HCT116 (cell line): ENCODE data around the gene RASSF7. TPM values are rescaled to one million over a fixed set of nuclear protein-coding genes. Genes with fewer than 3 reads are reported as not detected.

ENCODE experiments used
- ATAC-seq: fragments of 200-7000 bp; cut with Tn5 transposase; 2 replicates; pipeline ENCODE4 v1.9.1; 2020; ENCODE audit warnings: mild to moderate bottlenecking, moderate library complexity
- BruUV-seq: library from RNA; stranded (reverse); fragments of 400-500 nt; replicated peaks from 2 replicates; lab custom pipeline; 2021; lab: Mats Ljungman, UMichigan
- CTCF ChIA-PET: fragments of 300-600 bp; sonication (Branson Sonifier 250); formaldehyde crosslinking; loops from one replicate; lab custom pipeline; 2021; ENCODE audit warnings: antibody characterized with exemption; lab: Charles Lee
- POLR2A ChIA-PET: fragments of 300-600, 350-600 bp; sonication (Branson Sonifier 250); formaldehyde crosslinking; loops from one replicate; lab custom pipeline; 2021; ENCODE audit warnings: antibody characterized with exemption; lab: Charles Lee
- RAD21 ChIA-PET, 2 experiments: fragments of 300-600 bp; sonication (Branson Sonifier 250); formaldehyde crosslinking; loops; one replicate each; lab custom pipeline; 2023; ENCODE audit warnings: low total read pairs in 2 of 2; ENCODE audit not compliant: uncharacterized antibody in 2 of 2, unreplicated experiment in 2 of 2, low non-redundant PET in 1 of 2; lab: Charles Lee
- DNase-seq: peaks from one replicate; pipeline ENCODE4 v3.0.0-alpha.2; 2010; ENCODE audit warnings: low read depth, low spot score
- H2AFZ ChIP-seq: fragments of 200-600 bp; shearing (Covaris generic), sonication (generic); 2 replicates; pipeline ENCODE4 v1.6.1; 2017; ENCODE audit warnings: low read depth, mixed run types, mixed read lengths, antibody characterized with exemption, low read length; ENCODE audit not compliant: poor library complexity, severe bottlenecking
- H3K27ac ChIP-seq: 2 replicates; pipeline ENCODE4 v1.5.1; 2012; ENCODE audit warnings: low read depth, low read length
- H3K27me3 ChIP-seq: fragments of 200-600 bp; sonication (generic); 2 replicates; pipeline ENCODE4 v1.6.1; 2016; ENCODE audit warnings: mixed run types, low read length, mixed read lengths; ENCODE audit not compliant: insufficient read depth
- H3K36me3 ChIP-seq, 2 experiments: fragments of 200-500 bp in 1 of 2; fragments of 200-600 bp in 1 of 2; sonication (Bioruptor generic) in 1 of 2; sonication (generic) in 1 of 2; 2 replicates each; pipeline versions ENCODE4 v1.5.1 to v1.6.1; 2014 to 2016; ENCODE audit warnings: low read length in 2 of 2, inconsistent platforms in 1 of 2, mixed read lengths in 1 of 2, mixed run types in 1 of 2; ENCODE audit not compliant: insufficient read depth in 2 of 2, control insufficient read depth in 1 of 2
- H3K4me1 ChIP-seq, 2 experiments: fragments of 200-600 bp in 1 of 2; sonication (generic) in 1 of 2; 2 replicates each; pipeline versions ENCODE4 v1.5.1 to v1.6.1; 2012 to 2017; ENCODE audit warnings: low read length in 2 of 2, inconsistent platforms in 1 of 2, mild to moderate bottlenecking in 1 of 2, mixed read lengths in 1 of 2, mixed run types in 1 of 2, moderate library complexity in 1 of 2; ENCODE audit not compliant: insufficient read depth in 2 of 2, control insufficient read depth in 1 of 2
- H3K4me2 ChIP-seq: fragments of 200-600 bp; sonication (generic); 2 replicates; pipeline ENCODE4 v1.6.1; 2017; ENCODE audit warnings: mixed run types, low read length, mixed read lengths
- H3K4me3 ChIP-seq, 2 experiments: fragments of 200-600 bp in 1 of 2; sonication (generic) in 1 of 2; replicated peaks in 1 of 2; 2 replicates each; pipeline ENCODE4 v1.5.1; 2011 to 2016; ENCODE audit warnings: low read length in 2 of 2, control low read depth in 1 of 2, low read depth in 1 of 2, mild to moderate bottlenecking in 1 of 2, mixed read lengths in 1 of 2, mixed run types in 1 of 2
- H3K79me2 ChIP-seq: fragments of 200-600 bp; sonication (generic); 2 replicates; pipeline ENCODE4 v1.6.1; 2017; ENCODE audit warnings: mild to moderate bottlenecking, mixed run types, low read length, moderate library complexity, mixed read lengths; ENCODE audit not compliant: insufficient read depth
- H3K9ac ChIP-seq: fragments of 200-600 bp; sonication (generic); 2 replicates; pipeline ENCODE4 v1.6.1; 2016; ENCODE audit warnings: low read length, mixed read lengths
- H3K9me2 ChIP-seq: fragments of 200-600 bp; sonication (generic), shearing (Covaris generic); 2 replicates; pipeline ENCODE4 v1.6.1; 2017; ENCODE audit warnings: mixed run types, mild to moderate bottlenecking, moderate library complexity; ENCODE audit not compliant: insufficient read depth
- H3K9me3 ChIP-seq, 2 experiments: fragments of 200-500 bp in 1 of 2; fragments of 200-600 bp in 1 of 2; sonication (Bioruptor generic) in 1 of 2; sonication (generic) in 1 of 2; 2 replicates each; pipeline ENCODE4 v1.6.1; 2014 to 2017; ENCODE audit warnings: low read length in 2 of 2, mixed read lengths in 2 of 2, inconsistent platforms in 1 of 2, low read depth in 1 of 2, mild to moderate bottlenecking in 1 of 2, mixed run types in 1 of 2, moderate library complexity in 1 of 2; ENCODE audit not compliant: control insufficient read depth in 1 of 2, insufficient read depth in 1 of 2
- H4K20me1 ChIP-seq: fragments of 200-600 bp; sonication (generic), shearing (Covaris generic); 2 replicates; pipeline ENCODE4 v1.6.1; 2017; ENCODE audit warnings: mixed run types, mild to moderate bottlenecking, moderate library complexity; ENCODE audit not compliant: insufficient read depth
- ATF3 ChIP-seq: IDR thresholded peaks from 2 replicates; pipeline ENCODE4 v1.6.1; 2012
- CBX3 ChIP-seq: IDR thresholded peaks from 2 replicates; pipeline ENCODE4 v1.6.1; 2012; ENCODE audit warnings: low read depth
- CEBPB ChIP-seq: IDR thresholded peaks from 2 replicates; pipeline ENCODE4 v1.6.1; 2012; ENCODE audit warnings: low read depth
- CTCF ChIP-seq, 3 experiments: fragments of 200-600 bp in 1 of 3; sonication (generic) in 1 of 3; IDR thresholded peaks in 2 of 3; conservative IDR thresholded peaks in 1 of 3; 2 replicates each; pipeline ENCODE4 v1.5.1; 2012 to 2017; ENCODE audit warnings: low read depth in 2 of 3, low read length in 2 of 3, antibody characterized with exemption in 1 of 3, borderline replicate concordance in 1 of 3, control low read depth in 1 of 3, mild to moderate bottlenecking in 1 of 3, mixed read lengths in 1 of 3, mixed run types in 1 of 3, moderate library complexity in 1 of 3; ENCODE audit not compliant: insufficient read depth in 1 of 3
- ELF1 ChIP-seq: IDR thresholded peaks from 2 replicates; pipeline ENCODE4 v1.6.1; 2012; ENCODE audit warnings: low read depth, borderline replicate concordance
- EZH2 ChIP-seq: fragments of 200-600 bp; sonication (generic); IDR thresholded peaks from 2 replicates; pipeline ENCODE4 v1.6.1; 2017; ENCODE audit warnings: antibody characterized with exemption, mixed run types
- JUND ChIP-seq: IDR thresholded peaks from 2 replicates; pipeline ENCODE4 v1.6.1; 2012
- POLR2A ChIP-seq: IDR thresholded peaks from 2 replicates; pipeline ENCODE4 v1.7.0; 2011; ENCODE audit warnings: borderline replicate concordance; ENCODE audit not compliant: insufficient read depth, insufficient read length; ENCODE audit errors: extremely low read depth
- RAD21 ChIP-seq: IDR thresholded peaks from 2 replicates; pipeline ENCODE4 v1.6.1; 2012; ENCODE audit warnings: low read depth, mild to moderate bottlenecking
- SIN3A ChIP-seq: IDR thresholded peaks from 2 replicates; pipeline ENCODE4 v1.6.1; 2012; ENCODE audit warnings: low read depth
- SP1 ChIP-seq: IDR thresholded peaks from 2 replicates; pipeline ENCODE4 v1.6.1; 2012; ENCODE audit warnings: low read depth
- SRF ChIP-seq: IDR thresholded peaks from 2 replicates; pipeline ENCODE4 v1.6.1; 2012; ENCODE audit warnings: low read depth
- TCF7L2 ChIP-seq: IDR thresholded peaks from 2 replicates; pipeline ENCODE4 v1.7.0; 2011; ENCODE audit warnings: borderline replicate concordance, inconsistent platforms; ENCODE audit not compliant: insufficient read depth, insufficient read length; ENCODE audit errors: extremely low read depth
- YY1 ChIP-seq: IDR thresholded peaks from 2 replicates; pipeline ENCODE4 v1.6.1; 2011; ENCODE audit warnings: low read length, low read depth, moderate library complexity, mild to moderate bottlenecking; ENCODE audit not compliant: insufficient replicate concordance; ENCODE audit errors: extremely low read depth
- ZFX ChIP-seq: fragments of 450-650 bp; IDR thresholded peaks from 2 replicates; pipeline ENCODE4 v1.6.1; 2017
- ZNF274 ChIP-seq: fragments of 200-500 bp; sonication (Bioruptor generic); IDR thresholded peaks from 2 replicates; pipeline ENCODE4 v1.6.1; 2014; ENCODE audit warnings: mild to moderate bottlenecking, low read depth, low read length, inconsistent platforms
- intact Hi-C: fragments of 100-400 bp; cut with micrococcal nuclease; formaldehyde crosslinking; loops from 2 replicates; pipeline ENCODE4 v1.10.0; 2022
- total RNA-seq: library from RNA; stranded (reverse); gene quantifications from one replicate; pipeline ENCODE4 v1.2.1, GENCODE V29; 2021; ENCODE audit not compliant: unreplicated experiment
- TF ChIP-seq, protein P1 (sequence below): IDR thresholded peaks from 2 replicates; pipeline ENCODE4 v1.6.1; 2012; ENCODE audit warnings: low read depth
- TF ChIP-seq, protein P2 (sequence below): IDR thresholded peaks from 2 replicates; pipeline ENCODE4 v1.6.1; 2011; ENCODE audit warnings: mild to moderate bottlenecking, low read length, moderate library complexity; ENCODE audit not compliant: insufficient replicate concordance; ENCODE audit errors: extremely low read depth

The RASSF7 gene
- total RNA-seq, 1 experiment from 2014 or later = 35.9 TPM

- ChIA-PET POLR2A (no interaction called here), RAD21 (no interaction called here), CTCF (no interaction called here)
- BruUV-seq = no TSS peak
- Histone ChIP-seq H3K4me1 (peaks cover 4% of the 10 kb centered on the region in 2 experiments; a peak in 3 of 4 replicates), H3K9me3 (no peaks in the 10 kb centered on the region), H3K9ac (no peak overlapping the region), H3K79me2 (peaks cover 17% of the 10 kb centered on the region; the same call in 1 of the 2 replicates), H3K9me2 (no peaks in the 10 kb centered on the region), H3K27me3 (no peaks in the 10 kb centered on the region), H3K27ac (no peak overlapping the region), H3K4me2 (no peak overlapping the region), H3K36me3 (peaks cover 0 to 26% of the 10 kb centered on the region in 2 experiments; a peak in 2 of 4 replicates), H4K20me1 (no peaks in the 10 kb centered on the region), H3K4me3 (no peak overlapping the region), H2AFZ (no peak overlapping the region)
- ATAC-seq (peak; percentile 16), DNase-seq (no peak)
- intact Hi-C loops = no loop called here
- TF ChIP-seq CBX3 (no peak), ZFX (no peak), CTCF (IDR thresholded peaks at IDR 0.05 in 2 of 3, conservative IDR thresholded peaks at IDR 0.05 in 1 of 3; ENCODE audit: borderline replicate concordance in 1 of 3, insufficient read depth in 1 of 3, low read depth in 2 of 3, low read length in 2 of 3) (no peak), CEBPB (no peak), SRF (no peak), POLR2A (no peak), YY1 (no peak), SP1 (no peak), JUND (no peak), SIN3A (no peak), ATF3 (no peak), ZNF274 (no peak), ELF1 (no peak), TCF7L2 (no peak), EZH2 (no peak), RAD21 (no peak)
- TF ChIP-seq, protein P1, sequence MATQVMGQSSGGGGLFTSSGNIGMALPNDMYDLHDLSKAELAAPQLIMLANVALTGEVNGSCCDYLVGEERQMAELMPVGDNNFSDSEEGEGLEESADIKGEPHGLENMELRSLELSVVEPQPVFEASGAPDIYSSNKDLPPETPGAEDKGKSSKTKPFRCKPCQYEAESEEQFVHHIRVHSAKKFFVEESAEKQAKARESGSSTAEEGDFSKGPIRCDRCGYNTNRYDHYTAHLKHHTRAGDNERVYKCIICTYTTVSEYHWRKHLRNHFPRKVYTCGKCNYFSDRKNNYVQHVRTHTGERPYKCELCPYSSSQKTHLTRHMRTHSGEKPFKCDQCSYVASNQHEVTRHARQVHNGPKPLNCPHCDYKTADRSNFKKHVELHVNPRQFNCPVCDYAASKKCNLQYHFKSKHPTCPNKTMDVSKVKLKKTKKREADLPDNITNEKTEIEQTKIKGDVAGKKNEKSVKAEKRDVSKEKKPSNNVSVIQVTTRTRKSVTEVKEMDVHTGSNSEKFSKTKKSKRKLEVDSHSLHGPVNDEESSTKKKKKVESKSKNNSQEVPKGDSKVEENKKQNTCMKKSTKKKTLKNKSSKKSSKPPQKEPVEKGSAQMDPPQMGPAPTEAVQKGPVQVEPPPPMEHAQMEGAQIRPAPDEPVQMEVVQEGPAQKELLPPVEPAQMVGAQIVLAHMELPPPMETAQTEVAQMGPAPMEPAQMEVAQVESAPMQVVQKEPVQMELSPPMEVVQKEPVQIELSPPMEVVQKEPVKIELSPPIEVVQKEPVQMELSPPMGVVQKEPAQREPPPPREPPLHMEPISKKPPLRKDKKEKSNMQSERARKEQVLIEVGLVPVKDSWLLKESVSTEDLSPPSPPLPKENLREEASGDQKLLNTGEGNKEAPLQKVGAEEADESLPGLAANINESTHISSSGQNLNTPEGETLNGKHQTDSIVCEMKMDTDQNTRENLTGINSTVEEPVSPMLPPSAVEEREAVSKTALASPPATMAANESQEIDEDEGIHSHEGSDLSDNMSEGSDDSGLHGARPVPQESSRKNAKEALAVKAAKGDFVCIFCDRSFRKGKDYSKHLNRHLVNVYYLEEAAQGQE = no peak
- TF ChIP-seq, protein P2, sequence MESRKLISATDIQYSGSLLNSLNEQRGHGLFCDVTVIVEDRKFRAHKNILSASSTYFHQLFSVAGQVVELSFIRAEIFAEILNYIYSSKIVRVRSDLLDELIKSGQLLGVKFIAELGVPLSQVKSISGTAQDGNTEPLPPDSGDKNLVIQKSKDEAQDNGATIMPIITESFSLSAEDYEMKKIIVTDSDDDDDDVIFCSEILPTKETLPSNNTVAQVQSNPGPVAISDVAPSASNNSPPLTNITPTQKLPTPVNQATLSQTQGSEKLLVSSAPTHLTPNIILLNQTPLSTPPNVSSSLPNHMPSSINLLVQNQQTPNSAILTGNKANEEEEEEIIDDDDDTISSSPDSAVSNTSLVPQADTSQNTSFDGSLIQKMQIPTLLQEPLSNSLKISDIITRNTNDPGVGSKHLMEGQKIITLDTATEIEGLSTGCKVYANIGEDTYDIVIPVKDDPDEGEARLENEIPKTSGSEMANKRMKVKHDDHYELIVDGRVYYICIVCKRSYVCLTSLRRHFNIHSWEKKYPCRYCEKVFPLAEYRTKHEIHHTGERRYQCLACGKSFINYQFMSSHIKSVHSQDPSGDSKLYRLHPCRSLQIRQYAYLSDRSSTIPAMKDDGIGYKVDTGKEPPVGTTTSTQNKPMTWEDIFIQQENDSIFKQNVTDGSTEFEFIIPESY = no peak
Measured at GRCh38 chr11:528815-529727, 31.7 kb upstream of the RASSF7 start.
